GF-D8 (cell line): ENCODE results near the gene RASD1.

Experiments used
- DNase-seq: peaks from one replicate; lab custom pipeline; 2025; lab: John Stamatoyannopoulos, UW

The RASD1 gene

GRCh38 chr17:17510456-17511292 is 14.5 kb upstream of the RASD1 start:
- DNase-seq, result no peak

GRCh38 chr17:17509601-17510425 is 13.6 kb upstream of the RASD1 start:
- no peak for DNase-seq

- no peak for DNase-seq
These were observed 12.7 kb upstream of the RASD1 start for GRCh38 chr17:17508646-17509591.

GRCh38 chr17:17508019-17508535 is 11.9 kb upstream of the RASD1 start:
- no peak for DNase-seq

- DNase-seq, result no peak
These were observed 11.3 kb upstream of the RASD1 start for GRCh38 chr17:17507465-17508011.

GRCh38 chr17:17506893-17507464 is 10.8 kb upstream of the RASD1 start:
- DNase-seq, result no peak

GRCh38 chr17:17506181-17506741 is 10.1 kb upstream of the RASD1 start:
- no peak for DNase-seq

GRCh38 chr17:17505610-17506171 is 9.5 kb upstream of the RASD1 start:
- DNase-seq, result no peak

GRCh38 chr17:17505151-17505550 is 9.0 kb upstream of the RASD1 start:
- no peak for DNase-seq

- no peak for DNase-seq
These were observed 8.3 kb upstream of the RASD1 start for GRCh38 chr17:17504341-17505140.

- no peak for DNase-seq
These were observed 7.5 kb upstream of the RASD1 start for GRCh38 chr17:17503566-17504130.

- no peak for DNase-seq
These were observed 6.8 kb upstream of the RASD1 start for GRCh38 chr17:17502741-17503565.

GRCh38 chr17:17500999-17501605 is 4.9 kb upstream of the RASD1 start:
- no peak for DNase-seq

- DNase-seq, result no peak
These were observed 3.4 kb upstream of the RASD1 start for GRCh38 chr17:17499402-17500145.

GRCh38 chr17:17498606-17499301 is 2.6 kb upstream of the RASD1 start:
- DNase-seq, result no peak

- DNase-seq, result no peak
These were observed 1.8 kb upstream of the RASD1 start for GRCh38 chr17:17497845-17498520.
